OCI-LY7 (cell line): ENCODE data around the gene ZCCHC8. TPM values are rescaled to one million over a fixed set of nuclear protein-coding genes. Genes with fewer than 3 reads are reported as not detected.

Experiments
- BruUV-seq: library from RNA; stranded (reverse); fragments of 400-500 nt; replicated peaks from 2 replicates; lab custom pipeline; 2021; lab: Mats Ljungman, UMichigan
- CTCF ChIA-PET: fragments of 300-600 bp; sonication (Branson Sonifier 250); formaldehyde crosslinking; loops from one replicate; lab custom pipeline; 2022; ENCODE audit warnings: antibody characterized with exemption; ENCODE audit not compliant: unreplicated experiment; lab: Charles Lee
- POLR2A ChIA-PET: fragments of 300-600 bp; sonication (Branson Sonifier 250); formaldehyde crosslinking; loops from one replicate; lab custom pipeline; 2022; ENCODE audit warnings: antibody characterized with exemption; lab: Charles Lee
- DNase-seq: peaks from one replicate; pipeline ENCODE4 v3.0.0-alpha.2; 2015; ENCODE audit warnings: low spot score
- H2AFZ ChIP-seq: fragments of 200-600 bp; sonication (generic), shearing (Covaris generic); 2 replicates; pipeline ENCODE4 v1.6.1; 2014; ENCODE audit warnings: mild to moderate bottlenecking, antibody characterized with exemption, low read length, moderate library complexity
- H3K27ac ChIP-seq: fragments of 200-600 bp; sonication (generic); 2 replicates; pipeline ENCODE4 v1.5.1; 2014; ENCODE audit warnings: mixed run types, low read depth, mild to moderate bottlenecking, moderate library complexity, low read length, inconsistent platforms; ENCODE audit not compliant: poor library complexity, severe bottlenecking
- H3K36me3 ChIP-seq: fragments of 200-600 bp; sonication (generic); 2 replicates; pipeline ENCODE4 v1.6.1; 2014; ENCODE audit warnings: mild to moderate bottlenecking, antibody characterized with exemption, low read length, moderate library complexity, mixed read lengths; ENCODE audit not compliant: insufficient read depth
- H3K4me1 ChIP-seq: fragments of 200-600 bp; sonication (generic); 2 replicates; pipeline ENCODE4 v1.5.1; 2014; ENCODE audit warnings: mild to moderate bottlenecking, low read length; ENCODE audit not compliant: insufficient read depth, poor library complexity, severe bottlenecking
- H3K4me2 ChIP-seq: fragments of 200-600 bp; sonication (generic); 2 replicates; pipeline ENCODE4 v1.6.1; 2014; ENCODE audit warnings: mild to moderate bottlenecking, low read length
- H3K4me3 ChIP-seq: fragments of 200-600 bp; sonication (generic); 2 replicates; pipeline ENCODE4 v1.5.1; 2014; ENCODE audit warnings: mild to moderate bottlenecking, low read depth, low read length; ENCODE audit not compliant: poor library complexity, severe bottlenecking
- H3K79me2 ChIP-seq: fragments of 200-600 bp; sonication (generic); 2 replicates; pipeline ENCODE4 v1.6.1; 2016; ENCODE audit warnings: low read depth, mild to moderate bottlenecking, low read length, moderate library complexity, mixed read lengths; ENCODE audit not compliant: insufficient read depth
- H3K9me2 ChIP-seq: fragments of 200-600 bp; sonication (generic); 2 replicates; pipeline ENCODE4 v1.6.1; 2016; ENCODE audit warnings: mild to moderate bottlenecking, low read length, mixed read lengths; ENCODE audit not compliant: insufficient read depth
- H3K9me3 ChIP-seq: fragments of 200-600 bp; sonication (generic); 2 replicates; pipeline ENCODE4 v1.6.1; 2014; ENCODE audit warnings: mild to moderate bottlenecking, mixed run types, low read length, mixed read lengths
- H4K20me1 ChIP-seq: fragments of 200-600 bp; sonication (generic); 2 replicates; pipeline ENCODE4 v1.6.1; 2014; ENCODE audit warnings: mild to moderate bottlenecking, antibody characterized with exemption, low read length, moderate library complexity, mixed read lengths; ENCODE audit not compliant: insufficient read depth
- CTCF ChIP-seq: fragments of 200-600 bp; sonication (generic); conservative IDR thresholded peaks from 2 replicates; pipeline ENCODE4 v1.5.1; 2014; ENCODE audit warnings: mild to moderate bottlenecking, antibody characterized with exemption, low read length, moderate library complexity, mixed read lengths
- EZH2phosphoT487 ChIP-seq: fragments of 200-600 bp; sonication (generic); IDR thresholded peaks from 2 replicates; pipeline ENCODE4 v1.6.1; 2018; ENCODE audit warnings: low read depth, borderline replicate concordance, mild to moderate bottlenecking, mixed run types, antibody characterized with exemption, low read length, moderate library complexity, mixed read lengths
- intact Hi-C: fragments of 100-400 bp; cut with micrococcal nuclease; formaldehyde crosslinking; loops from one replicate; pipeline ENCODE4 v1.10.0; 2022; ENCODE audit not compliant: unreplicated experiment
- total RNA-seq, 2 experiments: library from RNA; depleted of rRNA in 1 of 2; stranded (reverse); fragments of >200 nt in 1 of 2; shearing (Covaris generic) in 1 of 2; gene quantifications; 2 replicates each; pipeline ENCODE4 v1.2.3, GENCODE V29; 2014 to 2022

Gene ZCCHC8
- total RNA-seq, 2 experiments from 2014 or later = 46.9 to 68.6 TPM

DNA sequence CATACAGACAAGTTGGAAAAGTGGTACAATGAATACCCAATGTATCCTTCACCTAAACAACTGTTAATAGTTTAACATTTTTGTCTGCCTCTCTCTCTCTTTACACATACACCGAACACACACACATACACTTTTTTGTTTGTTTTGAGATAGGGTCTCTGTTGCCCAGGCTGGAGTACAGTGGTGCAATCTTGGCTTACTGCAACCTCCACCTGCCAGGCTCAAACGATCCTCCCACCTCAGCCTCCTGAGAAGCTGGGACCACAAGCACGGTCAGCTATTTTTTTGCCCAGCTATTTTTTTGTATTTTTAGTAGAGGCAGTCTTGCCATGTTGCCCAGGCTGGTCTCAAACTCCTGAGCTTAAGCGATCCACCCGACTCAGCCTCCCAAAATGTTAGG lies 16.8 kb downstream of the ZCCHC8 start:
- TF ChIP-seq CTCF (no peak), EZH2phosphoT487 (no peak)
- no peaks in the 10 kb centered on the region for H4K20me1 ChIP-seq
- H3K9me2 ChIP-seq = no peaks in the 10 kb centered on the region
- H3K4me2 ChIP-seq = no peak overlapping the region
- no peaks in the 10 kb centered on the region for H3K9me3 ChIP-seq
- ChIA-PET CTCF (no interaction called here), POLR2A (interaction anchor here (1.0 to 1.6 kb wide), 2 partner anchors 14 to 16 kb away, joined by 3 read pairs; partner anchors contain the start of gene ZCCHC8)
- no peak overlapping the region for H3K27ac ChIP-seq
- peaks cover 97% of the 10 kb centered on the region for H3K36me3 ChIP-seq
- no peak for DNase-seq
- H2AFZ ChIP-seq = no peak overlapping the region
- no peak overlapping the region for H3K4me3 ChIP-seq
- BruUV-seq = no TSS peak
- H3K79me2 ChIP-seq = no peaks in the 10 kb centered on the region
- intact Hi-C loops = no loop called here
- H3K4me1 ChIP-seq = no peaks in the 10 kb centered on the region

- Histone ChIP-seq H3K79me2 (no peaks in the 10 kb centered on the region), H3K36me3 (peaks cover 97% of the 10 kb centered on the region), H3K9me2 (no peaks in the 10 kb centered on the region), H4K20me1 (no peaks in the 10 kb centered on the region), H3K4me2 (no peak overlapping the region), H3K4me3 (no peak overlapping the region), H2AFZ (no peak overlapping the region), H3K9me3 (no peaks in the 10 kb centered on the region), H3K27ac (no peak overlapping the region), H3K4me1 (no peaks in the 10 kb centered on the region)
- TF ChIP-seq CTCF (no peak), EZH2phosphoT487 (no peak)
- ChIA-PET POLR2A (interaction anchor here (0.7 kb wide), 1 partner anchor 76 kb away, joined by 3 read pairs; no protein-coding TSS in a partner anchor), CTCF (no interaction called here)
- intact Hi-C loops = no loop called here
- BruUV-seq = no TSS peak
- DNase-seq = no peak
These were observed 18.9 kb downstream of the ZCCHC8 start for GRCh38 chr12:122481861-122482260.

- H3K4me3 ChIP-seq = no peak overlapping the region
- no TSS peak for BruUV-seq
- no peak overlapping the region for H3K27ac ChIP-seq
- TF ChIP-seq CTCF = no peak
- TF ChIP-seq EZH2phosphoT487 = no peak
- H3K9me2 ChIP-seq = no peaks in the 10 kb centered on the region
- ChIA-PET CTCF (interaction anchor here (0.8 kb wide), 1 partner anchor 20 kb away, joined by 3 read pairs; the partner anchor contains the start of gene ZCCHC8), POLR2A (interaction anchor here (0.6 to 1.0 kb wide), 2 partner anchors 9 to 25 kb away, joined by 3 to 4 read pairs; no protein-coding TSS in a partner anchor)
- H3K4me1 ChIP-seq = no peaks in the 10 kb centered on the region
- H3K4me2 ChIP-seq = no peak overlapping the region
- H2AFZ ChIP-seq = no peak overlapping the region
- H3K79me2 ChIP-seq = no peaks in the 10 kb centered on the region
- H4K20me1 ChIP-seq = no peaks in the 10 kb centered on the region
- no peaks in the 10 kb centered on the region for H3K9me3 ChIP-seq
- no peak for DNase-seq
- intact Hi-C loops = no loop called here
- peaks cover 97% of the 10 kb centered on the region for H3K36me3 ChIP-seq
These were observed 20.0 kb downstream of the ZCCHC8 start for GRCh38 chr12:122480753-122481152.
